Measurements from ENCODE around the gene AQP1.

DNA sequence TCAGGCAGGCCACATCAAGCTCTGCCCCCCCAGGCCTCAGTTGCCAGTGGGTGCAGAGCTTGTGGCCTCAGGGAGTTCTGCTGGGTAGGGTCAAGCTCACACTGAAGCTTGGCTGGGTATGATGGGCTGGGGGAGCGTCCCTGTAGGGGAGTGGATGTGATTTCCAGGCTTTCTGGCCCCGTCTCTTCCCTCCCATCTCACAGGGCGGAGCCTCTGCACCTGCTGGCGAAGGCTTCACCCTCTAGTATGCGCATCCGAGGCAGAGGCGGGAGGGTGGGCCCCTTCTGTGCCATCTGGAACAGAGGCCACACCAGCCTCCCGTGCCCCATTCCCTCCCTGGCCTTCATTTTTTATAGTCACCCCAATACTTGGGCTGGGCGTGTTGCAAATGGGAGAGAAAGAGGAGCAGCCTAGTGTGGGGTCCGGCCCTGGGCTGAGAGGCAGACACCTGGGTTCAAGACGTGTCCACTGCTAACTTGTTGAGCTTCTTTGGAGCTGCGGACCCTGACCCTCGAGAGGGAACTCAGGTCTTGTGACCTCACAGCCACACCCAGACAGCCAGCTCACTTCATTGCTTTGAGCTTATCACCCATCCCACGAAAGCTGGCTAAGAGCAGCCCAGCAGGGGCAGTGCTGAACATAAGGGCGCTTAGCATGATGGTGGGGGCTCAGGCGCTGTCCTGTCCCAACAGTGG, 2.3 kb downstream of the AQP1 start:
- TF ChIP-seq POLR2A (IDR thresholded peaks at IDR 0.05; ENCODE audit: low read depth, low read length): no peak
- TF ChIP-seq TAF1 (IDR thresholded peaks at IDR 0.05; ENCODE audit: borderline replicate concordance, low read depth, low read length): no peak
- TF ChIP-seq POLR2AphosphoS5 (IDR thresholded peaks at IDR 0.05; ENCODE audit: low read depth, low read length): no peak

All from GM12892 (cell line).